Activated CD4-positive, alpha-beta T cell treated with anti-CD3 and anti-CD28 coated beads, Interleukin-2, amount 10 ng/mL, durations not matched to agents 24 days and 14 days (primary cell): ENCODE data around the gene ENAH. TPM values are rescaled to one million over a fixed set of nuclear protein-coding genes. Genes with fewer than 3 reads are reported as not detected.
"Not testable (repeated sequence)": the region's sequence is repeated elsewhere in the genome, so short reads cannot be mapped to it uniquely, and the experiment has no call there.

Experiments
- DNase-seq: peaks from one replicate; pipeline ENCODE4 v3.0.0; 2022
- H3K27ac Mint-ChIP-seq: one replicate; pipeline ENCODE4 v1.8.0; 2022; ENCODE audit warnings: mild to moderate bottlenecking, mixed read lengths
- H3K27me3 Mint-ChIP-seq: one replicate; pipeline ENCODE4 v1.8.0; 2022; ENCODE audit warnings: mixed read lengths
- H3K36me3 Mint-ChIP-seq: one replicate; pipeline ENCODE4 v1.8.0; 2022; ENCODE audit warnings: low read depth, mild to moderate bottlenecking, mixed read lengths
- H3K4me1 Mint-ChIP-seq: one replicate; pipeline ENCODE4 v1.8.0; 2021; ENCODE audit warnings: mixed read lengths
- H3K4me3 Mint-ChIP-seq: one replicate; pipeline ENCODE4 v1.8.0; 2022; ENCODE audit warnings: mild to moderate bottlenecking, moderate library complexity, mixed read lengths
- H3K9me3 Mint-ChIP-seq: one replicate; pipeline ENCODE4 v1.8.0; 2021; ENCODE audit warnings: mixed read lengths
- intact Hi-C: fragments of 100-400 bp; cut with micrococcal nuclease; formaldehyde crosslinking; loops from one replicate; pipeline ENCODE4 v1.15.1; 2023
- total RNA-seq: library from RNA; stranded (reverse); gene quantifications from 2 replicates; pipeline ENCODE4 v1.2.3, GENCODE V29; 2022

The ENAH gene
- total RNA-seq, 1 donor from 2014 or later = 0.33 TPM

GRCh38 chr1:225617956-225618355 is 35.0 kb downstream of the ENAH start:
- intact Hi-C loops = no loop called here
- Mint-ChIP-seq H3K27ac (no peak overlapping the region), H3K4me1 (no peaks in the 10 kb centered on the region), H3K27me3 (no peaks in the 10 kb centered on the region), H3K36me3 (no peaks in the 10 kb centered on the region), H3K9me3 (no peaks in the 10 kb centered on the region), H3K4me3 (no peak overlapping the region)
- no peak for DNase-seq

DNA sequence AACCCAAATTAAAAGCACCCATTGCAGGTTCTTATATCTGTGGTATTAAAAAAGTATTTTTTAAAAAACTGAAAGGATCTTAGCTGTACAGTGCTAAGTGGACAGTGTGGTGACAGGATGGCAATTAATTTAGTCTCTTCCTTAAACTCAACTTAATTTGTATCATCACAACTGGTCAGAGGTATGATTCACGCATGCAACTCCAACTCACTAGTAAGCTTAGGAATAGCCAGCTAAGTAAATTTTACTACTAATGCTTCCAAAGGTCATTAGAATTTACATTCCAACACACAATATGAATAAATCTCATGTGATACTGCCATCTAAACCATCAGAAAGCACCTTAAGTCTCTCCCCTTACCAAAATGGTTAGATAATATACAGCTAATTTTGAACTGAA is 35.4 kb downstream of the ENAH start:
- no peaks in the 10 kb centered on the region for H3K9me3 Mint-ChIP-seq
- H3K36me3 Mint-ChIP-seq = no peaks in the 10 kb centered on the region
- no peaks in the 10 kb centered on the region for H3K4me1 Mint-ChIP-seq
- H3K27me3 Mint-ChIP-seq = no peaks in the 10 kb centered on the region
- no peak for DNase-seq
- intact Hi-C loops = no loop called here
- no peak overlapping the region for H3K4me3 Mint-ChIP-seq
- no peak overlapping the region for H3K27ac Mint-ChIP-seq

- DNase-seq, H3K27ac Mint-ChIP-seq, intact Hi-C loops, H3K27me3 Mint-ChIP-seq, H3K9me3 Mint-ChIP-seq, H3K4me3 Mint-ChIP-seq, H3K36me3 Mint-ChIP-seq, H3K4me1 Mint-ChIP-seq: not testable (repeated sequence)
Measured at GRCh38 chr1:225615403-225615790, 37.5 kb downstream of the ENAH start.

- Mint-ChIP-seq H3K4me1 (no peaks in the 10 kb centered on the region), H3K9me3 (no peaks in the 10 kb centered on the region), H3K4me3 (no peak overlapping the region), H3K27ac (no peak overlapping the region), H3K27me3 (no peaks in the 10 kb centered on the region), H3K36me3 (no peaks in the 10 kb centered on the region)
- DNase-seq = no peak
- intact Hi-C loops = no loop called here
Measured at GRCh38 chr1:225613006-225613405, 39.9 kb downstream of the ENAH start.

DNA sequence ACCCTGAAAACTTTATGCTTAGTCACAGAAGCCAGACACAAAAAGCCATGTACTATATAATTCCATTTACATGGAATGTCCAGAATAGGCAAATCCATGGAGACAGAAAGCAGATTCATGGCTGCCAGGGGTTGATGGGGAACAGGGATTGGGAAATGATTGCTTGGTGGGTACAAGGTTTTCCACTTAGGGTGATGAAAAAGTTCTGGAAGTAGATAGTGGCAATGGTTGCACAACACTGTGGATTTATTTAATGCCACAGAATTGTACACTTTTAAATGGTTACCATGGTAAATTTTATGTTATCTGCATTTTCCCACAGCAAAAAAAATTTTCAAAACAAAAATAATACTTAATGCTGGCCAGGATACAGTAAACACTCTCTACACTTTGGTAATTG is 40.6 kb downstream of the ENAH start:
- no peak overlapping the region for H3K4me3 Mint-ChIP-seq
- H3K27me3 Mint-ChIP-seq = no peaks in the 10 kb centered on the region
- H3K4me1 Mint-ChIP-seq = no peaks in the 10 kb centered on the region
- no peaks in the 10 kb centered on the region for H3K9me3 Mint-ChIP-seq
- intact Hi-C loops = no loop called here
- no peaks in the 10 kb centered on the region for H3K36me3 Mint-ChIP-seq
- no peak overlapping the region for H3K27ac Mint-ChIP-seq
- DNase-seq = no peak

DNA sequence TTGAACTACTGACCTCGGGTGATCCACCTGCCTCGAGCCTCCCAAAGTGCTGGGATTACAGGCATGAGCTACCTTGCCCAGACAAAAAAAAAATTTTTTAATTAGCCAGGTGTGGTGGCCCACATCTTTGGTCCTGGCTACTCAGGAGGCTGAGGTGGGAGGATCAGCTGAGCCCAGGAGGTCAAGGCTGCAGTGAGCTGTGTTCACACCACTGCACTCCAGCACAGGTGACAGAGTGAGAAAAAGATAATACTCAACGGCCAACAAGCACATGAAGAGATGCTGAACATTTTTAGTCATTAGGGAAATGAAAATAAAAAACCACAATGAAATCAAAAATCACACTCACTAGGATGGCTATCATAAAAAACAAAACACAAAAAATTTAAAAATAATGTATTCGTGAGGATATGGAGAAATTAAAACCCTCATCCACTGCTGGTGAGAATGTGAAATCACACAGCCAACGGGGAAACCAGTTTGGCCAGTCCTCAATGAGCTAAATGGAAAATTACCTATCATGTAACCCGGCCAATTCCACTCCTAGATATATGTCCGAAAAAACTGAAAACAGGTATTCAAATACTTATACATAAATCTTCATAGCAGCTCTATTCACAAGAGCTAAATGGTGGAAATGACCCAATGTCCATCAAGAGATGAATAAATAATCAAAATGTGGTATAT is 41.2 kb downstream of the ENAH start:
- Mint-ChIP-seq H3K4me3 (no peak overlapping the region), H3K27me3 (no peaks in the 10 kb centered on the region), H3K27ac (no peak overlapping the region), H3K9me3 (no peaks in the 10 kb centered on the region), H3K4me1 (no peaks in the 10 kb centered on the region), H3K36me3 (no peaks in the 10 kb centered on the region)
- no peak for DNase-seq
- intact Hi-C loops = no loop called here

GRCh38 chr1:225610539-225610938 is 42.4 kb downstream of the ENAH start:
- intact Hi-C loops = no loop called here
- Mint-ChIP-seq H3K36me3 (no peaks in the 10 kb centered on the region), H3K9me3 (no peaks in the 10 kb centered on the region), H3K4me3 (no peak overlapping the region), H3K4me1 (no peaks in the 10 kb centered on the region), H3K27ac (no peak overlapping the region), H3K27me3 (no peaks in the 10 kb centered on the region)
- no peak for DNase-seq

DNA sequence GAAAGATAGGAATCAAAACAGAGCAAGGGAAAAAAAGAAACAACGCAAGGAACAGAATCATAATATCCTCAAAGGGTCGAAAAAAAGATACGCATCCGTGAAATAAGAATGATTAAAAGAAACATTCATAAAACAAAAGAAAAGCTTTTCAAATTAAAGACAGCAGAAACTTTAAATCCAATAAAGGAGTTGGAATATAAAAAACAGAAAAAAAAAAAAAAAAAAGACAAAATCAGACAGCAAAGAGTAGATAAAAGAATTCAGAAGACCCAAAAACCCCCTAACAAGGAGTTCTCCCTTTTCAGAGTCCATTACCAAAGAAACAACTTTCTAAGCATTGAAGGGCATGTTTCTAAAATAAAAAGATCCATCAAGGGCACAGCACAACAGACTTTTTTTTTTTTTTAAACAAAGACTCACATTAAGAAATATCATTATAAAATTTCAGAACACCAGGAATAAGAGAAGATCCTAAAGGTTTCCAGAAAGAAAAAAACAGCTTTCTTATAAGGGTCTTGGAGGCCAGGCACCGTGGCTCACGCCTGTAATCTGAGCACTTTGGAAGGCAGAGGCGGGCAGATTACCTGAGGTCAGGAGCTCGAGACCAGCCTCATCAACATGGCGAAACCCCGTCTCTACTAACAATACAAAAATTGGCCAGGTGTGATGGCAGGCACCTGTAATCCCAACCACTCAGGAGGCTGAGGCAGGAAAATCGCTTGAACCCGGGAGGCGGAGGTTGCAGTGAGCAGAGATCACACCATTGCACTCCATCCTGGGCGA is 44.7 kb downstream of the ENAH start:
- no peak overlapping the region for H3K27ac Mint-ChIP-seq
- no peaks in the 10 kb centered on the region for H3K4me1 Mint-ChIP-seq
- no peak for DNase-seq
- no peaks in the 10 kb centered on the region for H3K9me3 Mint-ChIP-seq
- no peaks in the 10 kb centered on the region for H3K27me3 Mint-ChIP-seq
- H3K4me3 Mint-ChIP-seq = no peak overlapping the region
- H3K36me3 Mint-ChIP-seq = no peaks in the 10 kb centered on the region
- intact Hi-C loops = no loop called here

GRCh38 chr1:225607355-225607754 is 45.6 kb downstream of the ENAH start:
- no peaks in the 10 kb centered on the region for H3K9me3 Mint-ChIP-seq

GRCh38 chr1:225603538-225604354 is 49.2 kb downstream of the ENAH start:
- no peaks in the 10 kb centered on the region for H3K4me1 Mint-ChIP-seq
- peaks cover 5% of the 10 kb centered on the region for H3K9me3 Mint-ChIP-seq
- no peak overlapping the region for H3K4me3 Mint-ChIP-seq
- peaks cover 14% of the 10 kb centered on the region for H3K27me3 Mint-ChIP-seq
- no peaks in the 10 kb centered on the region for H3K36me3 Mint-ChIP-seq
- no peak overlapping the region for H3K27ac Mint-ChIP-seq
- intact Hi-C loops = no loop called here
- no peak for DNase-seq

More at GRCh38 chr1:225607355-225607754, 45.6 kb downstream of the ENAH start:
- no peak overlapping the region for H3K27ac Mint-ChIP-seq
- H3K4me3 Mint-ChIP-seq = no peak overlapping the region
- DNase-seq = no peak
- intact Hi-C loops = no loop called here
- no peaks in the 10 kb centered on the region for H3K4me1 Mint-ChIP-seq
- no peaks in the 10 kb centered on the region for H3K36me3 Mint-ChIP-seq
- peaks cover 3% of the 10 kb centered on the region for H3K27me3 Mint-ChIP-seq

DNA sequence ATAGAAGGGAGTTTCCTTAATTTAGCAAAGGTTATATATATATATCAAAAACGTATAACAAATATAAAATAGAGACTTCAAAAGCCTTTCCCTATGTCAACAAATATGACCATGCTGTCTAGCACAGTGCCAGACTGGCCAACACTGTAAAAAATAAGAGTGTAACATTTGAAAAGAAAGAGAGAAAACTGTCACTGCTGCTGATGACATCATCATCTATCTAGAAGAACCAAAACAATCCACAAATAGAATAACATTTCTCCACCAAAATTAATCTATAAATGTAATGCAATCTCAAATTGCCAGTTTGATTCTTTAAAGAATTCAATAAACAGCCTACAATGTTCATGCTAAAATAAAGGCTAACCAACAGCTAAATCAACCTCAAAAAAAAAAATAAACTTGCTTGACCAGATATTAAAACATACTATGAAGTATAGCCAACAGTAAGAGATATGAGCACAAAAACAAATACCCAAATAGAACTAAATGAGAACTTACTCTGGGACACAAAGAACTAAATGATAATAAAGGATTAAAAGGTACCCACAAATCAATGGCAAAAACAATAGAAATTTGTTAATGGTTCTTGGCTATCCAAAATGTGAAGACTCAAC is 50.2 kb downstream of the ENAH start:
- Mint-ChIP-seq H3K9me3 (peaks cover 5% of the 10 kb centered on the region), H3K27ac (no peak overlapping the region), H3K27me3 (peaks cover 15% of the 10 kb centered on the region), H3K4me3 (no peak overlapping the region), H3K4me1 (no peaks in the 10 kb centered on the region), H3K36me3 (no peaks in the 10 kb centered on the region)
- DNase-seq = no peak
- intact Hi-C loops = no loop called here

- Mint-ChIP-seq H3K36me3 (no peaks in the 10 kb centered on the region), H3K9me3 (peaks cover 5% of the 10 kb centered on the region), H3K4me3 (no peak overlapping the region), H3K4me1 (no peaks in the 10 kb centered on the region), H3K27ac (no peak overlapping the region), H3K27me3 (peaks cover 15% of the 10 kb centered on the region)
- DNase-seq = no peak
- intact Hi-C loops = no loop called here
Measured at GRCh38 chr1:225601902-225602589, 50.9 kb downstream of the ENAH start.

DNA sequence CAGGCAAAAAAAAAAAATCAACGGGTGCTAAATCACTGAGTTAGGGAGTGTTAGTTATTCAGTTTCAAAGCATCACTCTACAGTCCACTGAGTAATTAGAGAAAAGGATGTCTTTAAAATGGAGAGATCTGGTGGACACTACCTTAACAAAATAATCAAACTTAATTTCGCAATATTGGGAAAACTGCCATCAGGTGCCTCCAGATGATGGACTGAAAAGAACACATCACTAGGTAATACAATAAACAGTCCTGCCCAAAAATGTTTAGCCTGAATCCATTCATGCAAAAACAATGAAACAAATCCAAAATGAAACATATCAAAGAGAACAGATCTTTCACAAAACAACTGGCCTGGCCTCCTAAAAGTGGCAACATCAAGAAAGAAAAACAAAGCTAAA is 54.1 kb downstream of the ENAH start:
- no peak for DNase-seq
- peaks cover 5% of the 10 kb centered on the region for H3K9me3 Mint-ChIP-seq
- no peaks in the 10 kb centered on the region for H3K4me1 Mint-ChIP-seq
- no peak overlapping the region for H3K4me3 Mint-ChIP-seq
- H3K36me3 Mint-ChIP-seq = no peaks in the 10 kb centered on the region
- no peak overlapping the region for H3K27ac Mint-ChIP-seq
- peaks cover 24% of the 10 kb centered on the region for H3K27me3 Mint-ChIP-seq
- intact Hi-C loops = no loop called here
